RWPE2 (cell line): ENCODE measurements around the gene TRPT1.

Experiments used
- ATAC-seq: fragments of 200-7000 bp; cut with Tn5 transposase; 3 replicates; pipeline ENCODE4 v1.9.1; 2021; ENCODE audit warnings: low read depth
- DNase-seq: peaks from one replicate; pipeline ENCODE4 v3.0.0-alpha.2; 2020; ENCODE audit warnings: low spot score
- H3K27ac ChIP-seq: fragments of 450-650 bp; 2 replicates; pipeline ENCODE4 v1.5.1; 2017; ENCODE audit warnings: mild to moderate bottlenecking; ENCODE audit not compliant: poor library complexity, severe bottlenecking
- H3K27me3 ChIP-seq: fragments of 250-450 bp; sonication (Bioruptor Pico); 2 replicates; pipeline ENCODE4 v1.5.1; 2021; ENCODE audit warnings: mild to moderate bottlenecking, moderate library complexity; ENCODE audit not compliant: insufficient read depth, poor library complexity, severe bottlenecking
- H3K36me3 ChIP-seq: fragments of 250-450 bp; sonication (Bioruptor Pico); 2 replicates; pipeline ENCODE4 v1.5.1; 2020; ENCODE audit warnings: low read depth, mild to moderate bottlenecking, moderate library complexity
- H3K4me1 ChIP-seq: fragments of 250-450 bp; sonication (Bioruptor Pico); 2 replicates; pipeline ENCODE4 v1.5.1; 2021; ENCODE audit warnings: mild to moderate bottlenecking, moderate library complexity; ENCODE audit not compliant: insufficient read depth, poor library complexity, severe bottlenecking
- H3K4me3 ChIP-seq: fragments of 250-450 bp; sonication (Bioruptor Pico); 2 replicates; pipeline ENCODE4 v1.5.1; 2021; ENCODE audit warnings: mild to moderate bottlenecking, moderate library complexity; ENCODE audit not compliant: severe bottlenecking
- H3K9me3 ChIP-seq: fragments of 250-450 bp; sonication (Bioruptor Pico); 2 replicates; pipeline ENCODE4 v1.5.1; 2021; ENCODE audit warnings: mild to moderate bottlenecking, moderate library complexity; ENCODE audit not compliant: severe bottlenecking
- TF ChIP-seq, protein P1 (sequence below): fragments of 450-650 bp; IDR thresholded peaks from one replicate; pipeline ENCODE4 v1.5.1; 2017; ENCODE audit warnings: mild to moderate bottlenecking, moderate library complexity; ENCODE audit not compliant: poor library complexity, severe bottlenecking

Gene TRPT1

DNA sequence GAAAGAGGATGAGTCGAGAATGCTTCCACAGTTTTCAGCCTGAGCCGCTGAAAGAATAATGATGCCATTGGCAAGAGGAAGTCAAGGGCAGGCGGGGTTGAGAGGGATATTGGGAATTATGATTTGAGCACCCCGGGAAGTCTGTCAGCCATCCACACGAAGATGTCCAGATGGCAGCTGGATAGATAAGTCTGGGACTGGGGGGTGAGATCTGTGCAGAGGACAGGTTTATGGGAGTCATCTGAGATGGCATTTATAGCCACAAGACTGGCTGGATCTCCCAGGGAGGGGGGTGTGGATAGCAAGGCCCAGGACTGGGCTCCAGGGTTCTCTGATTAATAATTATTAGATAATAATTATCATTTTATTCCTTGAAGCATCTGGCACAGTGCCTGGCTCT, 45.1 kb downstream of the TRPT1 start:
- DNase-seq: no peak
- TF ChIP-seq, protein P1, sequence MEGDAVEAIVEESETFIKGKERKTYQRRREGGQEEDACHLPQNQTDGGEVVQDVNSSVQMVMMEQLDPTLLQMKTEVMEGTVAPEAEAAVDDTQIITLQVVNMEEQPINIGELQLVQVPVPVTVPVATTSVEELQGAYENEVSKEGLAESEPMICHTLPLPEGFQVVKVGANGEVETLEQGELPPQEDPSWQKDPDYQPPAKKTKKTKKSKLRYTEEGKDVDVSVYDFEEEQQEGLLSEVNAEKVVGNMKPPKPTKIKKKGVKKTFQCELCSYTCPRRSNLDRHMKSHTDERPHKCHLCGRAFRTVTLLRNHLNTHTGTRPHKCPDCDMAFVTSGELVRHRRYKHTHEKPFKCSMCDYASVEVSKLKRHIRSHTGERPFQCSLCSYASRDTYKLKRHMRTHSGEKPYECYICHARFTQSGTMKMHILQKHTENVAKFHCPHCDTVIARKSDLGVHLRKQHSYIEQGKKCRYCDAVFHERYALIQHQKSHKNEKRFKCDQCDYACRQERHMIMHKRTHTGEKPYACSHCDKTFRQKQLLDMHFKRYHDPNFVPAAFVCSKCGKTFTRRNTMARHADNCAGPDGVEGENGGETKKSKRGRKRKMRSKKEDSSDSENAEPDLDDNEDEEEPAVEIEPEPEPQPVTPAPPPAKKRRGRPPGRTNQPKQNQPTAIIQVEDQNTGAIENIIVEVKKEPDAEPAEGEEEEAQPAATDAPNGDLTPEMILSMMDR: no peak
- H3K4me3 ChIP-seq: no peak overlapping the region
- no peaks in the 10 kb centered on the region for H3K27me3 ChIP-seq
- no peak for ATAC-seq
- no peaks in the 10 kb centered on the region for H3K9me3 ChIP-seq
- peak overlapping the region; percentile 13 for H3K27ac ChIP-seq
- H3K4me1 ChIP-seq: peaks cover 8% of the 10 kb centered on the region
- H3K36me3 ChIP-seq: no peaks in the 10 kb centered on the region

DNA sequence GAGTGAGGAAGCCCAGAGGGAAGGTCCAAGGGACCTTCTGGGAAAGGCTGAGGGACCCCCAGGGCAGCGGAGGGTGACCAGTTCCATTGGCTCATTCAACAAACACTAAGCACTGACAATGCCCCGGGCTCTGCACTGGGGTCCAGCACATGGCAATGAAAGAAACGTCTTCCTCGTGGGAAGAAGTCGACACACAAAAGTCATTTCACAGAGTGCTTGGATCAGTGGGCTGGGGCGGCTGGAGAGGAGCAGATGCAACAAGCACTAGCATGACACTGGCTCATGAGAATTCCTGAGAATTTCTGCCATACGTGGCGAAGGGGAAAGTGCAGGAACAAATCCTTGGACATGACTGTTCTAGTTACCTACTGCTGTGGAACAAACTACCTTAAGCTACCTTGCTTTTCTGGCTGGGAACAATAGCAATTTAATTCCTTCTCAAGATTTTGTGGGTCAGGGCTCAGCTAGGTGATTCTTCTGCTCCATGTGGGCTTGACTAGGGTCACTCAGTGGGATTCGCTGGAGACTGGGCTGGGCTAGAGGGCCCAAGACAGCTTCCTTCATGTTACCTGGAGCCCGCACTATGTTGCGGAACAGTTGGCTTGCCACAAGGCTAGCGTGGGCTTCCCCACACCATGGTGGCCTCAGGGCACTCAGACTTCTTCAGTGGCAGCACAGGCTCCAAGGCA, 46.9 kb downstream of the TRPT1 start:
- TF ChIP-seq, protein P1: no peak
- H3K4me3 ChIP-seq: no peak overlapping the region
- H3K4me1 ChIP-seq: peaks cover 8% of the 10 kb centered on the region
- no peak overlapping the region for H3K27ac ChIP-seq
- no peaks in the 10 kb centered on the region for H3K36me3 ChIP-seq
- ATAC-seq (no peak), DNase-seq (no peak)
- H3K9me3 ChIP-seq: no peaks in the 10 kb centered on the region
- no peaks in the 10 kb centered on the region for H3K27me3 ChIP-seq

DNA sequence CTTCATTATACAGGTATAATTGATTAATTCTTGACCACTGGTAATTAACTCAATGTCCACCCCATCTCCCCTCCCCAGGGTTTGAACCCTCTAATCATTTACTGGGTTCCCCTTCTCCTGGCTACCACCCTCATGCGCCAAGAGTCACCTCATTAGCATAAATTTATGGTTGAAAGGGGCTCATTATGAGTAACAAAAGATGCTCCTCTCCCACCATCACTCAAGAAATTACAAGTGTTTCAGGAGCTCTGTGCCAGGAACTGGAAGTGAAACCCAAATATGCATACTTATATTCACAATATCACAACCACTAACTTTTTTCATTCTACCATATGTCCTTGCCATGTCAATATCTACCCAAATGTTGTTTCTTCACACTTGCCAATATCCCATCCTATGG, 47.8 kb downstream of the TRPT1 start:
- ATAC-seq (no peak), DNase-seq (no peak)
- TF ChIP-seq, protein P1: no peak
- no peaks in the 10 kb centered on the region for H3K36me3 ChIP-seq
- no peak overlapping the region for H3K4me3 ChIP-seq
- H3K27ac ChIP-seq: no peak overlapping the region
- peaks cover 8% of the 10 kb centered on the region for H3K4me1 ChIP-seq
- H3K27me3 ChIP-seq: no peaks in the 10 kb centered on the region
- H3K9me3 ChIP-seq: peaks cover 2% of the 10 kb centered on the region

DNA sequence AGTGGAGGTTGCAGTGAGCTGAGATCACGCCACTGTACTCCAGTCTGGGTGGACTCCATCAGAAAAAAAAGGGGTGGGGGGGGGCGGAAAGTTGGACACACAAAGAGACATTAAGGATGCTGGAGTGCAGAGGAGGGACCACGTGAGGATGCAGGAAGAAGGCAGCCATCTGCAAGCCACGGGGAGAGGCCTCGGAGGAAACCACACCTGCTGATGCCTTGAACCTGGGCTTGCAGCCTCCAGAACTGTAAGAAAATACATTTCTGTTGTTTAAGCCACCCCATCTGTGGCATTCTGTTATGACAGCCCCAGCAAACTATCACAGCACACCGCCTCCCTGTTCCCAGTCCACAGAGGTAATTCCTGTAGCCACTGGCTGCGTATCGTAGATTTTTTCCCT, 49.2 kb downstream of the TRPT1 start:
- peaks cover 5% of the 10 kb centered on the region for H3K4me1 ChIP-seq
- ATAC-seq (no peak), DNase-seq (no peak)
- no peaks in the 10 kb centered on the region for H3K27me3 ChIP-seq
- no peaks in the 10 kb centered on the region for H3K36me3 ChIP-seq
- no peak overlapping the region for H3K4me3 ChIP-seq
- no peak overlapping the region for H3K27ac ChIP-seq
- TF ChIP-seq, protein P1: no peak
- peaks cover 2% of the 10 kb centered on the region for H3K9me3 ChIP-seq
